ENCODE measurements around the gene DMRTC1B.
"Not testable (repeated sequence)": the region's sequence is repeated elsewhere in the genome, so short reads cannot be mapped to it uniquely, and the experiment has no call there.

DNA sequence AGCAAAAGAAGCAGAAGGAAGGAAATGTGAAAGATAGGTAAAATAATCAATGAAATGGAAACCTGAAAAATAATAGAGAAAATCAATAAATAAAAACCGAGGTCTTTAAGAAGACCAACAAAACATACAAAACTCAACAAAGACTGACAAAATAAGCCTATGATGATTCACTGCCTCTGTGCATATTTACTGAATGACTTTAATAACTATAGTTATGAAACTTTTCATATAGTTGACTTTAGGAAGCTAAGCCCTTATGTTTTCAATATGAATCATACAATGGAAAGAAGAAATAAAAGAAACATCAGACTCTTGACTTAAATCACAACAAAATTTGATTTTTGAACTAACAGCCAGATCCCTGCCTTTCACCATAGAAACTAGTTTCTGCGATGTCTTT is 60.8 kb downstream of the DMRTC1B start:
- not testable (repeated sequence) for TF ChIP-seq POLR2AphosphoS5 (IDR thresholded peaks at IDR 0.05; ENCODE audit: low read depth, low read length); TAF1 (IDR thresholded peaks at IDR 0.05; ENCODE audit: low read depth, low read length); POLR2A (IDR thresholded peaks at IDR 0.05; ENCODE audit: low read depth, low read length); SPI1 (IDR thresholded peaks at IDR 0.05; ENCODE audit: low read depth, low read length); POU2F2 (IDR thresholded peaks at IDR 0.05; ENCODE audit: low read depth, low read length); PAX5 (IDR thresholded peaks at IDR 0.05; ENCODE audit: insufficient read depth, low read length, severe bottlenecking)
